Sigmoid colon (tissue), 4 donors: ENCODE measurements around the gene RGMB.

ENCODE experiments used
- POLR2A ChIP-seq, 2 donors: fragments of 450-650 bp; IDR thresholded peaks; one replicate each; pipeline ENCODE4 v1.6.1; 2016; ENCODE audit warnings: antibody characterized with exemption in 2 of 2, mild to moderate bottlenecking in 2 of 2, moderate library complexity in 2 of 2
- POLR2AphosphoS5 ChIP-seq, 4 donors: sonication (generic); formaldehyde crosslinking; IDR thresholded peaks; one replicate each; pipeline ENCODE4 v1.6.1; 2017; ENCODE audit warnings: antibody characterized with exemption in 4 of 4
- TF ChIP-seq, protein P1 (sequence below), 4 experiments: fragments of 450-650 bp in 3 of 4; fragments of 200-600 bp in 1 of 4; IDR thresholded peaks; one replicate each; pipeline ENCODE4 v1.5.1; 2016 to 2019; ENCODE audit warnings: antibody characterized with exemption in 4 of 4, mild to moderate bottlenecking in 3 of 4, moderate library complexity in 2 of 4

DNA sequence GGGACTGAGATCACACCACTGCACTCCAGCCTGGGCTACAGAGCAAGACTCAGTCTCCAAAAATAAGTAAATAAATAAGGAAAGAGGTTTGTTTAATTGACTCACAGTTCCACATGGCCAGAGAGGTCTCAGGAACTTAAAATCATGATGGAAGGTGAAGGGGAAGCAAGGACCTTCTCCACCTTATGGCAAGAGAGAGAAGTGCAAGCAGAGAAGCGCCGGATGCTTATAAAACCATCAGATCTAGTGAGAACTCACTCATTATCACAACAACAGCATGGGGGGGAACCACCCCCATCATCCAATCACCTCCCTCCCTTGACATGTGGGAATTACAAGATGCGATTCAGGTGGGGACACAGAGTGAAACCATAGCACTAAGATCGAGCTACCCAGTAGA lies 22.8 kb upstream of the RGMB start:
- TF ChIP-seq, protein P1, sequence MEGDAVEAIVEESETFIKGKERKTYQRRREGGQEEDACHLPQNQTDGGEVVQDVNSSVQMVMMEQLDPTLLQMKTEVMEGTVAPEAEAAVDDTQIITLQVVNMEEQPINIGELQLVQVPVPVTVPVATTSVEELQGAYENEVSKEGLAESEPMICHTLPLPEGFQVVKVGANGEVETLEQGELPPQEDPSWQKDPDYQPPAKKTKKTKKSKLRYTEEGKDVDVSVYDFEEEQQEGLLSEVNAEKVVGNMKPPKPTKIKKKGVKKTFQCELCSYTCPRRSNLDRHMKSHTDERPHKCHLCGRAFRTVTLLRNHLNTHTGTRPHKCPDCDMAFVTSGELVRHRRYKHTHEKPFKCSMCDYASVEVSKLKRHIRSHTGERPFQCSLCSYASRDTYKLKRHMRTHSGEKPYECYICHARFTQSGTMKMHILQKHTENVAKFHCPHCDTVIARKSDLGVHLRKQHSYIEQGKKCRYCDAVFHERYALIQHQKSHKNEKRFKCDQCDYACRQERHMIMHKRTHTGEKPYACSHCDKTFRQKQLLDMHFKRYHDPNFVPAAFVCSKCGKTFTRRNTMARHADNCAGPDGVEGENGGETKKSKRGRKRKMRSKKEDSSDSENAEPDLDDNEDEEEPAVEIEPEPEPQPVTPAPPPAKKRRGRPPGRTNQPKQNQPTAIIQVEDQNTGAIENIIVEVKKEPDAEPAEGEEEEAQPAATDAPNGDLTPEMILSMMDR (IDR thresholded peaks at IDR 0.05) = no peak
- TF ChIP-seq POLR2AphosphoS5 (IDR thresholded peaks at IDR 0.05) (no peak), POLR2A (IDR thresholded peaks at IDR 0.05) (no peak)
